ENCODE results near the gene TUBGCP6.

GRCh38 chr22:50285568-50286229 is 40.9 kb upstream of the TUBGCP6 start:
- TF ChIP-seq GATA3 (IDR thresholded peaks at IDR 0.05; ENCODE audit: low read depth, low read length) = no peak
- TF ChIP-seq GATA2 (IDR thresholded peaks at IDR 0.05; ENCODE audit: low read depth, low read length) = no peak
